HS-27A (cell line): ENCODE results near the gene TBC1D13.
A peak's percentile ranks its signal among the peaks of the same experiment; 100 is the strongest.
"Not testable (repeated sequence)": the region's sequence is repeated elsewhere in the genome, so short reads cannot be mapped to it uniquely, and the experiment has no call there.

Experiments used
- DNase-seq: peaks from one replicate; pipeline ENCODE4 v3.0.0-alpha.2; 2012; ENCODE audit warnings: low read depth, missing footprints

The TBC1D13 gene, protein sequence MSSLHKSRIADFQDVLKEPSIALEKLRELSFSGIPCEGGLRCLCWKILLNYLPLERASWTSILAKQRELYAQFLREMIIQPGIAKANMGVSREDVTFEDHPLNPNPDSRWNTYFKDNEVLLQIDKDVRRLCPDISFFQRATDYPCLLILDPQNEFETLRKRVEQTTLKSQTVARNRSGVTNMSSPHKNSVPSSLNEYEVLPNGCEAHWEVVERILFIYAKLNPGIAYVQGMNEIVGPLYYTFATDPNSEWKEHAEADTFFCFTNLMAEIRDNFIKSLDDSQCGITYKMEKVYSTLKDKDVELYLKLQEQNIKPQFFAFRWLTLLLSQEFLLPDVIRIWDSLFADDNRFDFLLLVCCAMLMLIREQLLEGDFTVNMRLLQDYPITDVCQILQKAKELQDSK

DNA sequence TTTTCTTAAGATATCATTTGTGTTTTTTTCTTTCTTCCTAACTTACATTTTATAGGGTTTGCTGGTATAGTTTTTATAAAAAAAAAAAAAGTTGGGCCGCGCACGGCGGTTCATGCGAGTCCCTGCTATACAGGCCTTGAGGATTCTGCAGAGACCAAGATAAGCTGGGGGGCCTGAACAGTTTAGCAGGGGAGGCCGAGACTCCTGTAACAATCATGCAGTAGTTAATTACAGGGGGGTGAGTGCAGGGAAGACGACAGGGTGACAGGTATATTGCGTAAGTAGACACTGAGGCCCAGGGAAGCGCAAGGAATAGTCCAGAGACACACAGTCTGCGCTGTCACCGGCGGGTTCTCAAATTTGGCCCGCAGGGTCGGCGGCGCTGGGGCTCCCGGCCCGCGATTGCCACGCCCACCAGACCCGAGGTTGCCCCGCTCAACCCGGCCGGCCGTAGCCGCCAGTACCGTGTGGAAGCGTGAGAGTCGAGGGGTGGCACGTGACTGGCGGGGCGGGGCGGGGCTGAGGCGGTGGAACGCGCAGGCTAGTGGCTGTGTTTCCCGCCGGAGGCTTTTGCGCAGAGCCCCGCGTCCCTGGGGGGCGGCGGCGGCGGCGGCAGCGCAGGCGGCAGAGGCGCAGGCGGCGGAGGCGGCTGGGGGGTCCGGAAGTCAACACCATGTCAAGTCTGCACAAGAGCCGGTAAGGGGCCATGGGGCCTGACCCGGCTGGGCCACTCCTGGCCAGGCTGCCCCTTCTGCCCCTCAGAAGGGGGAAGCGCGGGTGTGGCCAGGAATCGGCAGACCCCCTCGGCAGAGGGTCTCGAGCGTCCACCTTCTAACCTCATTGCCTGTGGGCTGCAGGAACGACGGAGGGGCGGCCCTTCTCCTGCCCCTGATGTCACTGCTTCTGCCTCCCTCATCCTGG lies at the start of gene TBC1D13:
TBC1D13 (plus strand) TSS at position 573 of the 921 bp plus-strand sequence; CDS start at position 674, 101 bp downstream.
- peak; percentile 46 for DNase-seq

GRCh38 chr9:128742401-128742800 lies 44.7 kb upstream of the TBC1D13 start:
- DNase-seq, result no peak

DNA sequence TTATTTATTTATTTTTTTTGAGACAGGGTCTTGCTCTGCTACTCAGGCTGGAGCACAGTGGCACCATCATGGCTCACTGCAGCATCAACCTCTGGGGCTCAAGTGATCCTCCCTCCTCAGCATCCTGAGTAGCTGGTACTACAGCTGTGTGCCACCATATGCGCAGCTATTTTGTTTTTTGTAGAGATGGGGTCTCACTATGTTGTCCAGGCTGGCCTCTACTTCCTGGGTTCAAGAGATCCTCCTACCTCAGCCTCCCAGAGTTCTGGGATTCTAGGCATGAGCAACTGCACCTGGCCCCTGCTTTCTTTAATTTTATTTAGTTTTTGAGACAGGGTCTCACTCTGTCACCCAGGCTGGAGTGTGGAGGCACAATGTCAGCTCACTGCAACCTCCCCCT lies 43.6 kb upstream of the TBC1D13 start:
- DNase-seq, result no peak

- DNase-seq, result no peak
Observed at GRCh38 chr9:128747241-128747640, 39.8 kb upstream of the TBC1D13 start.

GRCh38 chr9:128750926-128751595 lies 36.0 kb upstream of the TBC1D13 start:
- no peak for DNase-seq

GRCh38 chr9:128753627-128754026 lies 33.4 kb upstream of the TBC1D13 start:
- no peak for DNase-seq

DNA sequence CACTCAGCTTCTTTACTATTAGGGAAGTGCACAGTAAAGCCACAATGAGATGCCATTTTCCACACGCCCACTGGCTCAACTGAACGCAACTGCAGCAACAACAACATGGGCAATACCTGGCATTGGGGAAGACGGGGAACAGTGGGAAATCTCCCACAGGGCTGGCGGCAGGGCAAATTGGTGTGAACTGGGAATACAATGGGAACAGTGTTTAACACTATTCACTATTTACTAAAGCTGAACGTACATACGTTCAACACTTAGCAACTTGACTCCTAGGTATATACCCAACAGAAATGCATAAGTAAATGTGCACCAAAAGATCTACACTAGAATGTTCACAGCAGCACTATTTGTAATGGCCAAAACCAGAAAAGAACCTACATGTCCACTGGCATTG lies 29.5 kb upstream of the TBC1D13 start:
- no peak for DNase-seq

DNA sequence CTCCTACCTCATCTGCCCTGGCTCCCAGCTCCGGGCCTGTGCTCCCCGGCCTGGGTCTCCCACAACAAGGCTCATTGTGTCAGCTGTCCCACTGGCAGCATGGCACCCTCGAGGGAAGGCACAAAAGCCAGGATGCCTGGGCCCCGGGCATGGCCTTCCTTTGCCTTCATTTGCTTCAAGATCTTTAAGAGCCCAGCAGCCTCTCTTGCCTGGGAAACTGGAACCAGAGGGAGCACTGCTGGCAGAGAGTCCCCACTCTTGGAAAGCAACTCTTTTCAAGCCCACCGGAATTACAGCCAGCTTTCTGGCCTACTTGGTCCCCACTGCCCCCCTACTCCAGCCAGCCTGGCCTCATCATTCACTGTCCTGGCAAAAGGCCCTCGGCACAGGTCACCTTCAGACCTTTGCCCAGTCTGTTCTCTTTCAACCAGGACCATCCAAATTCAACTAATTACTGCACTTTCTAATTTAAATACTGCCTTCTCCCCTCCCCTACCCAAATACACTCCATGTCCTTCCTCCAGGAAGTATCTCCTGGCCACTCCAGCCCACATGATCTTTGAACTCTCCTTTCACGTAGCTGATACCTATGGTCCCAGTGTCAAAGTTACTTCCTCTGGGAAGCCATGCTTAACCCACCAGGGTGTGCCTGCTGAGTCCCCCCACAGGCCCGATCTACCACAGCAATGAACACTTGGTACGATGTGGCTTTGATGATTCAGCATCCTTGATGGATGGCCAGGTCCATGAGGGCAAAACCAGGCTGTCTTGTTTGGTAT lies 24.2 kb upstream of the TBC1D13 start:
- no peak for DNase-seq

GRCh38 chr9:128764361-128764760 lies 22.7 kb upstream of the TBC1D13 start:
- DNase-seq, result no peak

DNA sequence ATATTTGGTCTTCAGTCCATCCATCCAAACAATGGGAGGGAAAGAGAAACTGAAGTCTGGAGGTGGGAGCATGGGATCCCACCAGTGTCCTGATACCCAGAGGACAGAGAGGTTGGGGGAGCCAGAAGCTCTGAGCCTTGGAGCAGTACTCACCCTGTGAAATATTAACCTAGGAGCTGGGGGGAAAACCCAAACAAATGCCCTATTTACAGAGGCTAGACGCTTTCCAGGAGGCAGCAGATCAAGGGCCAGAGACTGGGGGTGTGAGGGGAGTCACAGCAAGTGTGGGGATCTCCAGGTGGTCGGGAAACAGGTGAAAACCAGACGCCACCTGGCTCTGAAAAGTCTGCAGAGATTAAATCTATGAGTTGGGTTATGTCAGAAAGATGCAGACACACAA lies 21.6 kb upstream of the TBC1D13 start:
- no peak for DNase-seq

DNA sequence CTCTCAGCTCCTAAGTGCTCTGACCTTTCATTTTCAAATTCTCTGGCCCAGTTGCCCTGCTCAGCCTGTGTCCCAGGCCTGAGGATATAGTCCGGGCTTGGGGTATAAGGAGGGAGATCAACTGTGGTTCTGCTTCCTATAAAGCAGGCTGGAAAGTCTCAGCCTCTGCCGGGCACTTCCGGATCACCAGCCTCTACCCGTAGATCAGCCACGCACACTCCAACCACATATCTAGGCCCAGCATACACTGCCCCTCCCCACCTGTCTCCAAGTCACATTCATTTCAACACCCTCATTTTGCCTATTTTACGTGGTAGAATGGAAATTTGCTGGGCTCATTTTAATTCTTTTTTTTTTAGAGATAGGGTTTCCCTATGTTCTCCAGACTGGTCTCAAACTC lies 18.4 kb upstream of the TBC1D13 start:
- DNase-seq, result no peak

- DNase-seq, result no peak
Observed at GRCh38 chr9:128770286-128771030, 16.6 kb upstream of the TBC1D13 start.

GRCh38 chr9:128771094-128771721 lies 15.8 kb upstream of the TBC1D13 start:
- DNase-seq, result no peak

- peak; percentile 47 for DNase-seq
Observed at GRCh38 chr9:128771745-128772519, 15.1 kb upstream of the TBC1D13 start, which contains the start of gene ZER1. TSS of gene ZER1 (minus strand) at chr9:128771927. CDS start at chr9:128755565, 16,362 bp downstream.

DNA sequence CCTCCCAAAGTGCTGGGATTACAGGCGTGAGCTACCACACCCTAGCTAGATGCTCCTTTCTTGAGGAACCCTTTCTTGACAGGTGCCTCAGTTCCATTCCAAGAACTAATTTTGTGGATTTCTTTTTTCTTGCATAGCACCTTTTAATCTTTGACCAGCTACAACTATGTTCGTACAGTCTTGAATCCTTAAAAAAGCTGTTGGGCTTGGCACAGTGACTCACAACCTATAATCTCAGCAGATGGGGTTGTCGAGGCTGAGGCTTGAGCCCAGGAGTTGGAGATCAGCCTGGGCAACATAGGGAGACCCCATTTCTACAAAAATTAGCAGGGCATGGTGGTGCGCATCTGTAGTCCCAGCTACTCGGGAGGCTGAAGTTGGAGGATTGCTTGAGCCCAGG lies 14.0 kb upstream of the TBC1D13 start:
- no peak for DNase-seq

- DNase-seq, result no peak
Observed at GRCh38 chr9:128774804-128775203, 12.2 kb upstream of the TBC1D13 start.

DNA sequence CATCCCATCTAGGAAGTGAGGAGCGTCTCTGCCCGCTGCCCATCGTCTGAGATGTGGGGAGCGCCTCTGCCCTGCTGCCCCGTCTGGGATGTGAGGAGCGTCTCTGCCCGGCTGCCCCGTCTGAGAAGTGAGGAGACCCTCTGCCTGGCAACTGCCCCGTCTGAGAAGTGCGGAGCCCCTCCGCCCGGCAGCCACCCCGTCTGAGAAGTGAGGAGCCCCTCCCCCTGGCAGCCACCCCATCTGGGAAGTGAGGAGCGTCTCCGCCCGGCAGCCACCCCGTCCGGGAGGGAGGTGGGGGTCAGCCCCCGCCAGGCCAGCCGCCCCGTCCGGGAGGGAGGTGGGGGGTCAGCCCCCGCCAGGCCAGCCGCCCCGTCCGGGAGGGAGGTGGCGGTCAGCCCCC lies 7.0 kb upstream of the TBC1D13 start:
- not testable (repeated sequence) for DNase-seq

DNA sequence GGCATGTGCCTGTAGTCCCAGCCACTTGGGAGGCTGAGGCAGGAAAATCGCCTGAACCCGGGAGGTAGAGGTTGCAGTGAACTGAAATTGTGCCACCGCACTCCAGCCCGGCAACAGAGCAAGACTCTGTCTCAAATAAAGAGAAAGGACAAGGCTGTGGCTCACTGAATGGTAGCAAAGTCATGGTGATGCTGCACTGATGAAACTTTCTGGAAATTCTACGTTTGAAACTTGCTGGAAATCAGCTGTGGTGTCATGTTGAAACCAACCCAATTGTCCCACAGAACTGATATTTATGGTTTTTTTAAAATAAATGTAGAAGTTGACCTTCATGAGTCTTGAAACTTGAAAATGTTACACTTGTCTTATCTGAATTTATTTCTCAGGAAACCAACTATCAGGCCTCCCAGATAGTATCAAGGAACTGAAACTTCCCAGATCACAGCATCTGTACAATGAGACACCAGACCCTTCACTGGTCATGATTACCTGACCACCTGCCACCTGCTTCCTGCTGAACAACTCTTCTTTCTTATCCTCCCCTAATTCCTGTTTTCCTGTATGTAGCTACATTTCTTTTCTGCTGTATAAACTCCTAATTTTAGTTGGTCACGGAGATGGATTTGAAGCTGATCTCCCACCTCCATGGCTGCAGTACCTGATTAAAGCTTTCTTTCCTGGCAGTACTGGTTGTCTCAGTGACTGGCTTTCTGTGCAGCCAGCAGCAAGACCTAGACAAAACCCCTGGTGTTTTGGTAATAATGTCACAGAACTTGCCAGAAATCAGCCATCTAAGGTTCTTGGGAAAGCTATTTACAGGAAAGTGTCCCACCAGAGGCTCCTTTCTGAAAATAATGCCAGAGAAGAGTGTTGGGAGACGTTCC lies 5.6 kb upstream of the TBC1D13 start:
- DNase-seq, result no peak
